ENCODE data around the gene ELK4. TPM values are rescaled to one million over a fixed set of nuclear protein-coding genes. Genes with fewer than 3 reads are reported as not detected.

The ELK4 gene
- total and polyA plus RNA-seq, 2 of the 8 experiments (the other 6 are each of a cell fraction or from before 2014, with no cell fraction given): 2.9 to 26.3 TPM

GRCh38 chr1:205561501-205562203 is 70.2 kb downstream of the ELK4 start:
- Histone ChIP-seq H4K5ac (ENCODE audit: insufficient read length, low read depth, low read length) (no peak overlapping the region), H2BK5ac (ENCODE audit: low read depth, low read length) (no peak overlapping the region), H3K4me2 (ENCODE audit: insufficient read depth in 1 of 2, low read depth in 2 of 2, low read length in 2 of 2) (no peak overlapping the region), H3K36me3 (ENCODE audit: control insufficient read depth in 2 of 4, insufficient read depth in 4 of 4, low read length in 3 of 4) (no peaks in the 10 kb centered on the region), H3K4me3 (ENCODE audit: extremely low read depth in 1 of 4, insufficient read depth in 2 of 4, low read depth in 3 of 4, low read length in 4 of 4) (no peak overlapping the region), H3K79me1 (ENCODE audit: low read depth, low read length) (no peaks in the 10 kb centered on the region), H3K23ac (ENCODE audit: insufficient read length) (no peak overlapping the region), H3K14ac (ENCODE audit: insufficient read length) (no peak overlapping the region), H3K9ac (replicated peaks in 1 of 4; ENCODE audit: extremely low read depth in 1 of 4, low read depth in 3 of 4, low read length in 3 of 4) (no peak overlapping the region), H4K20me1 (replicated peaks in 1 of 2; ENCODE audit: control insufficient read depth in 1 of 2, insufficient read depth in 2 of 2, low read length in 2 of 2) (no peaks in the 10 kb centered on the region), H2BK20ac (ENCODE audit: low read length) (no peak overlapping the region), H2AK5ac (ENCODE audit: low read depth, low read length) (no peak overlapping the region), H4K91ac (replicated peaks; ENCODE audit: insufficient read length, low read length) (no peak overlapping the region), H4K8ac (ENCODE audit: extremely low read depth, insufficient read depth, low read length) (no peak overlapping the region), H3K4me1 (replicated peaks in 1 of 4; ENCODE audit: control insufficient read depth in 3 of 4, insufficient read depth in 4 of 4, low read length in 3 of 4) (no peaks in the 10 kb centered on the region), H3K27me3 (replicated peaks in 1 of 4; ENCODE audit: control insufficient read depth in 3 of 4, extremely low read depth in 1 of 4, insufficient read depth in 3 of 4, low read length in 3 of 4) (no peaks in the 10 kb centered on the region; a peak in 2 of 7 replicates), H3K4ac (replicated peaks; ENCODE audit: insufficient read length, low read depth, low read length) (no peak overlapping the region), H3K9me3 (ENCODE audit: insufficient read depth in 2 of 2, low read depth in 1 of 2, low read length in 1 of 2) (peaks cover 0 to 4% of the 10 kb centered on the region in 2 experiments; a peak in 1 of 4 replicates), H3K18ac (ENCODE audit: extremely low read depth, low read length) (no peak overlapping the region), H3K56ac (replicated peaks; ENCODE audit: insufficient read length, low read depth, low read length) (no peak overlapping the region), H3K23me2 (ENCODE audit: low read depth, low read length) (no peaks in the 10 kb centered on the region), H2BK120ac (replicated peaks; ENCODE audit: low read depth, low read length) (no peak overlapping the region), H2BK12ac (ENCODE audit: low read depth, low read length) (no peak overlapping the region), H2AFZ (ENCODE audit: low read length) (no peak overlapping the region), H3K79me2 (ENCODE audit: control insufficient read depth in 1 of 2, insufficient read depth in 2 of 2, low read length in 2 of 2) (no peaks in the 10 kb centered on the region), H3K27ac (ENCODE audit: low read depth, low read length) (no peak overlapping the region), H2BK15ac (ENCODE audit: low read length) (no peak overlapping the region)
- POLR2A ChIA-PET (ENCODE audit: partially characterized antibody): no interaction called here
- 93% methylated on average over 1 of the region's 1 CpG; no CpG with 5 or more reads in 1 of the 2 experiments for WGBS, 2 experiments (ENCODE audit: extremely low coverage in 1 of 2, insufficient coverage in 1 of 2, insufficient read length in 1 of 2, insufficient replicate concordance in 2 of 2, low coverage in 1 of 2, low lambda C conversion rate in 2 of 2, missing lambda C conversion rate in 1 of 2)
- FAIRE-seq: no peak
- TF ChIP-seq KDM1A (IDR thresholded peaks at IDR 0.05; ENCODE audit: borderline replicate concordance, low read length) (peak; percentile 68), MAFK (IDR thresholded peaks at IDR 0.05; ENCODE audit: low read depth, low read length) (no peak)
- DNase-seq (ENCODE audit: low read depth in 1 of 2, low spot score in 2 of 2): no peak
- CTCF ChIA-PET (ENCODE audit: partially characterized antibody): interaction anchor here (0.6 to 2.8 kb wide), 12 partner anchors 12 to 651 kb away, joined by 3 to 11 read pairs (median 4); no protein-coding TSS in a partner anchor

Small RNA genes within 50 kb of the gene (small RNA-seq; reads per million reads assigned to genes)
- gene RNU2-19P (ENCODE audit: insufficient read depth) (not detected), gene RNU6-418P (ENCODE audit: insufficient read depth) (not detected)

Other genes with a start within 250 kb of the ELK4 start
- 9.7 and 10.5 TPM in 2 replicates for gene LEMD1, start 210.0 kb downstream of the ELK4 start, total RNA-seq (2021; fragmentation: NEBNext Ultra II Directional; extraction: Animal tissue kit (Norgen Biotek cat#: 25700))
- 10.0 and 10.8 TPM in 2 replicates for gene LEMD1, start 210.0 kb downstream of the ELK4 start, polyA plus RNA-seq (2011; rRNA removed)
- 3.5 and 3.8 TPM in 2 replicates for gene BLACAT1, start 176.0 kb downstream of the ELK4 start, total RNA-seq (2021; fragmentation: NEBNext Ultra II Directional; extraction: Animal tissue kit (Norgen Biotek cat#: 25700))
- 6.3 and 10.5 TPM in 2 replicates for gene BLACAT1, start 176.0 kb downstream of the ELK4 start, polyA plus RNA-seq (2011; rRNA removed)
- 40.9 and 44.0 TPM in 2 replicates for gene CDK18, start 127.3 kb downstream of the ELK4 start, total RNA-seq (2021; fragmentation: NEBNext Ultra II Directional; extraction: Animal tissue kit (Norgen Biotek cat#: 25700))
- gene CDK18, start 127.3 kb downstream of the ELK4 start, polyA plus RNA-seq (2011; rRNA removed): 31.2 and 50.3 TPM in 2 replicates
- 12.5 and 13.0 TPM in 2 replicates for gene SLC45A3, start 48.5 kb upstream of the ELK4 start, total RNA-seq (2021; fragmentation: NEBNext Ultra II Directional; extraction: Animal tissue kit (Norgen Biotek cat#: 25700))
- 14.3 and 19.7 TPM in 2 replicates for gene SLC45A3, start 48.5 kb upstream of the ELK4 start, polyA plus RNA-seq (2011; rRNA removed)
- 461 and 492 TPM in 2 replicates for gene NUCKS1, start 118.2 kb upstream of the ELK4 start, total RNA-seq (2021; fragmentation: NEBNext Ultra II Directional; extraction: Animal tissue kit (Norgen Biotek cat#: 25700))
- gene NUCKS1, start 118.2 kb upstream of the ELK4 start, polyA plus RNA-seq (2011; rRNA removed): 76.7 and 126 TPM in 2 replicates
- 16.4 and 17.3 TPM in 2 replicates for gene RAB29, start 143.5 kb upstream of the ELK4 start, total RNA-seq (2021; fragmentation: NEBNext Ultra II Directional; extraction: Animal tissue kit (Norgen Biotek cat#: 25700))
- gene RAB29, start 143.5 kb upstream of the ELK4 start, polyA plus RNA-seq (2011; rRNA removed): 9.7 and 10.1 TPM in 2 replicates
- gene SLC41A1, start 181.2 kb upstream of the ELK4 start, total RNA-seq (2021; fragmentation: NEBNext Ultra II Directional; extraction: Animal tissue kit (Norgen Biotek cat#: 25700)): 42.3 and 43.2 TPM in 2 replicates
- 34.1 and 41.2 TPM in 2 replicates for gene SLC41A1, start 181.2 kb upstream of the ELK4 start, polyA plus RNA-seq (2011; rRNA removed)
- not detected in 2 replicates for gene PM20D1, start 218.1 kb upstream of the ELK4 start, total RNA-seq (2021; fragmentation: NEBNext Ultra II Directional; extraction: Animal tissue kit (Norgen Biotek cat#: 25700))
- 0.05 TPM in 1 of 2 replicates, not detected in the other for gene PM20D1, start 218.1 kb upstream of the ELK4 start, polyA plus RNA-seq (2011; rRNA removed)